GM23338 (cell line): ENCODE data around the gene TNS1. TPM values are rescaled to one million over a fixed set of nuclear protein-coding genes. Genes with fewer than 3 reads are reported as not detected.

Source experiments
- ATAC-seq: fragments of 200-7000 bp; cut with Tn5 transposase; 3 replicates; pipeline ENCODE4 v1.9.1; 2020
- DNase-seq: peaks from one replicate; pipeline ENCODE4 v3.0.0-alpha.2; 2015; ENCODE audit warnings: low spot score
- H2AFZ ChIP-seq: fragments of 200-600 bp; sonication (generic); 2 replicates; pipeline ENCODE4 v1.8.0; 2016; ENCODE audit warnings: antibody characterized with exemption, mild to moderate bottlenecking, moderate library complexity
- H3F3A ChIP-seq: fragments of 200-600 bp; sonication (generic); replicated peaks from 2 replicates; pipeline ENCODE4 v1.8.0; 2017; ENCODE audit warnings: antibody characterized with exemption, mixed run types, low read depth
- H3K27ac ChIP-seq: fragments of 200-600 bp; sonication (generic); 2 replicates; pipeline ENCODE4 v1.6.1; 2016; ENCODE audit warnings: low read depth
- H3K27me3 ChIP-seq: fragments of 200-600 bp; sonication (generic); 2 replicates; pipeline ENCODE4 v1.8.0; 2016; ENCODE audit warnings: mild to moderate bottlenecking, mixed run types, moderate library complexity; ENCODE audit not compliant: insufficient read depth
- H3K36me3 ChIP-seq: fragments of 200-600 bp; sonication (generic); 2 replicates; pipeline ENCODE4 v1.8.0; 2016; ENCODE audit warnings: mild to moderate bottlenecking; ENCODE audit not compliant: insufficient read depth
- H3K4me1 ChIP-seq: fragments of 200-600 bp; sonication (generic); 2 replicates; pipeline ENCODE4 v1.8.0; 2016; ENCODE audit warnings: mild to moderate bottlenecking, moderate library complexity; ENCODE audit not compliant: insufficient read depth
- H3K4me2 ChIP-seq: fragments of 200-600 bp; sonication (generic); 2 replicates; pipeline ENCODE4 v1.7.1; 2017; ENCODE audit warnings: mixed run types
- H3K4me3 ChIP-seq: fragments of 200-600 bp; sonication (generic); 2 replicates; pipeline ENCODE4 v1.6.1; 2016; ENCODE audit warnings: mixed run types
- H3K79me2 ChIP-seq: fragments of 200-600 bp; sonication (generic); replicated peaks from 2 replicates; pipeline ENCODE4 v1.8.0; 2017; ENCODE audit warnings: mild to moderate bottlenecking; ENCODE audit not compliant: insufficient read depth
- H3K9me2 ChIP-seq: fragments of 200-600 bp; sonication (generic); 2 replicates; pipeline ENCODE4 v1.8.0; 2017; ENCODE audit not compliant: insufficient read depth
- H4K20me1 ChIP-seq: fragments of 200-600 bp; sonication (generic); replicated peaks from 2 replicates; pipeline ENCODE4 v1.8.0; 2017; ENCODE audit warnings: mild to moderate bottlenecking; ENCODE audit not compliant: insufficient read depth
- H3K27ac Mint-ChIP-seq: 2 replicates; pipeline ENCODE4 v1.8.0; 2020; ENCODE audit warnings: inconsistent platforms, mild to moderate bottlenecking, moderate library complexity, mixed read lengths
- H3K27me3 Mint-ChIP-seq: 3 replicates; pipeline ENCODE4 v1.8.0; 2022; ENCODE audit warnings: low read depth, mild to moderate bottlenecking, moderate library complexity, mixed read lengths, inconsistent platforms; ENCODE audit not compliant: insufficient read depth, poor library complexity
- H3K36me3 Mint-ChIP-seq: 3 replicates; pipeline ENCODE4 v1.8.0; 2021; ENCODE audit warnings: low read depth, mild to moderate bottlenecking, inconsistent platforms, moderate library complexity, mixed read lengths
- H3K4me1 Mint-ChIP-seq: 3 replicates; pipeline ENCODE4 v1.8.0; 2020; ENCODE audit warnings: mild to moderate bottlenecking, inconsistent platforms, mixed read lengths
- H3K4me3 Mint-ChIP-seq: 3 replicates; pipeline ENCODE4 v1.8.0; 2021; ENCODE audit warnings: moderate library complexity, mild to moderate bottlenecking, inconsistent platforms, mixed read lengths
- H3K9me3 Mint-ChIP-seq: 3 replicates; pipeline ENCODE4 v1.8.0; 2020; ENCODE audit warnings: moderate library complexity, mild to moderate bottlenecking, inconsistent platforms, mixed read lengths
- ETS1 ChIP-seq: IDR thresholded peaks from 2 replicates; pipeline ENCODE4 v1.6.1; 2016; ENCODE audit warnings: antibody characterized with exemption
- EZH2 ChIP-seq: fragments of 200-600 bp; sonication (generic); IDR thresholded peaks from one replicate; pipeline ENCODE4 v1.8.0; 2017; ENCODE audit warnings: antibody characterized with exemption, mild to moderate bottlenecking, low read depth; ENCODE audit not compliant: unreplicated experiment
- EZH2phosphoT487 ChIP-seq: fragments of 200-600 bp; sonication (generic); IDR thresholded peaks from one replicate; pipeline ENCODE4 v1.8.1; 2018; ENCODE audit warnings: antibody characterized with exemption; ENCODE audit not compliant: unreplicated experiment
- JUNB ChIP-seq: IDR thresholded peaks from one replicate; pipeline ENCODE4 v1.6.1; 2016; ENCODE audit warnings: antibody characterized with exemption; ENCODE audit not compliant: unreplicated experiment
- NANOG ChIP-seq: IDR thresholded peaks from 2 replicates; pipeline ENCODE4 v1.6.1; 2016; ENCODE audit warnings: antibody characterized with exemption, borderline replicate concordance
- POLR2AphosphoS5 ChIP-seq: IDR thresholded peaks from 2 replicates; pipeline ENCODE4 v1.6.1; 2016; ENCODE audit warnings: antibody characterized with exemption, low read depth
- REST ChIP-seq: IDR thresholded peaks from one replicate; pipeline ENCODE4 v1.6.1; 2018; ENCODE audit warnings: antibody characterized with exemption; ENCODE audit not compliant: unreplicated experiment
- polyA plus RNA-seq: library from polyadenylated mRNA; unstranded; fragments of >200 nt; fragmentation: Nextera tagmentation; extraction: Ambion mirVana; gene quantifications from 2 replicates; pipeline ENCODE4 v1.2.1, GENCODE V29; 2016
- total RNA-seq: library from RNA; depleted of rRNA; stranded (reverse); fragments of >200 nt; shearing (Covaris generic); gene quantifications from 2 replicates; pipeline ENCODE4 v1.2.3, GENCODE V29; 2014
- TF ChIP-seq, protein P1 (sequence below), 2 experiments: fragments of 200-600 bp in 1 of 2; sonication (generic) in 1 of 2; conservative IDR thresholded peaks; 2 replicates each; pipeline versions ENCODE4 v1.5.1 to v1.6.1; 2016 to 2017; ENCODE audit warnings: antibody characterized with exemption in 2 of 2, low read depth in 2 of 2, mild to moderate bottlenecking in 2 of 2, moderate library complexity in 1 of 2

Gene TNS1
- total and polyA plus RNA-seq, 2 experiments from 2014 or later: 2.0 to 7.4 TPM

GRCh38 chr2:217926801-217927200, 76.0 kb downstream of the TNS1 start (continued):
- TF ChIP-seq EZH2 (no peak), NANOG (no peak), EZH2phosphoT487 (no peak), JUNB (no peak), POLR2AphosphoS5 (no peak), ETS1 (no peak), REST (no peak)
- TF ChIP-seq, protein P1, sequence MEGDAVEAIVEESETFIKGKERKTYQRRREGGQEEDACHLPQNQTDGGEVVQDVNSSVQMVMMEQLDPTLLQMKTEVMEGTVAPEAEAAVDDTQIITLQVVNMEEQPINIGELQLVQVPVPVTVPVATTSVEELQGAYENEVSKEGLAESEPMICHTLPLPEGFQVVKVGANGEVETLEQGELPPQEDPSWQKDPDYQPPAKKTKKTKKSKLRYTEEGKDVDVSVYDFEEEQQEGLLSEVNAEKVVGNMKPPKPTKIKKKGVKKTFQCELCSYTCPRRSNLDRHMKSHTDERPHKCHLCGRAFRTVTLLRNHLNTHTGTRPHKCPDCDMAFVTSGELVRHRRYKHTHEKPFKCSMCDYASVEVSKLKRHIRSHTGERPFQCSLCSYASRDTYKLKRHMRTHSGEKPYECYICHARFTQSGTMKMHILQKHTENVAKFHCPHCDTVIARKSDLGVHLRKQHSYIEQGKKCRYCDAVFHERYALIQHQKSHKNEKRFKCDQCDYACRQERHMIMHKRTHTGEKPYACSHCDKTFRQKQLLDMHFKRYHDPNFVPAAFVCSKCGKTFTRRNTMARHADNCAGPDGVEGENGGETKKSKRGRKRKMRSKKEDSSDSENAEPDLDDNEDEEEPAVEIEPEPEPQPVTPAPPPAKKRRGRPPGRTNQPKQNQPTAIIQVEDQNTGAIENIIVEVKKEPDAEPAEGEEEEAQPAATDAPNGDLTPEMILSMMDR (conservative IDR thresholded peaks at IDR 0.05; ENCODE audit: low read depth in 2 of 2): no peak

GRCh38 chr2:217924346-217924901, 78.4 kb downstream of the TNS1 start:
- H3K4me1 ChIP-seq: peaks cover 28% of the 10 kb centered on the region
- no peak overlapping the region for H3K4me3 ChIP-seq
- Mint-ChIP-seq H3K27ac (no peak overlapping the region), H3K27me3 (peaks cover 5% of the 10 kb centered on the region), H3K9me3 (no peaks in the 10 kb centered on the region), H3K4me1 (peaks cover 42% of the 10 kb centered on the region), H3K36me3 (no peaks in the 10 kb centered on the region), H3K4me3 (no peak overlapping the region)
- no peaks in the 10 kb centered on the region for H4K20me1 ChIP-seq
- H3F3A ChIP-seq: no peaks in the 10 kb centered on the region
- no peak overlapping the region for H2AFZ ChIP-seq
- no peaks in the 10 kb centered on the region for H3K9me2 ChIP-seq
- no peaks in the 10 kb centered on the region for H3K36me3 ChIP-seq
- no peak for TF ChIP-seq NANOG
- no peak for TF ChIP-seq EZH2
- no peaks in the 10 kb centered on the region for H3K79me2 ChIP-seq
- H3K27me3 ChIP-seq: no peaks in the 10 kb centered on the region
- H3K4me2 ChIP-seq: no peak overlapping the region
- no peak for ATAC-seq
- DNase-seq: no peak
- no peak overlapping the region for H3K27ac ChIP-seq
